AG09309 (cell line): Measurements from ENCODE around the gene BTBD7.

Source experiments
- DNase-seq: peaks from one replicate; pipeline ENCODE4 v3.0.0-alpha.2; 2010; ENCODE audit warnings: low read depth
- H3K4me3 ChIP-seq: 2 replicates; pipeline ENCODE4 v1.5.1; 2011; ENCODE audit warnings: mild to moderate bottlenecking, low read depth, low read length, moderate library complexity; ENCODE audit not compliant: control insufficient read depth
- TF ChIP-seq, protein P1 (sequence below): IDR thresholded peaks from 2 replicates; pipeline ENCODE4 v1.5.1; 2011; ENCODE audit warnings: mild to moderate bottlenecking, low read depth, low read length, inconsistent platforms; ENCODE audit not compliant: insufficient read depth, control insufficient read depth; ENCODE audit errors: missing control alignments

The BTBD7 gene

DNA sequence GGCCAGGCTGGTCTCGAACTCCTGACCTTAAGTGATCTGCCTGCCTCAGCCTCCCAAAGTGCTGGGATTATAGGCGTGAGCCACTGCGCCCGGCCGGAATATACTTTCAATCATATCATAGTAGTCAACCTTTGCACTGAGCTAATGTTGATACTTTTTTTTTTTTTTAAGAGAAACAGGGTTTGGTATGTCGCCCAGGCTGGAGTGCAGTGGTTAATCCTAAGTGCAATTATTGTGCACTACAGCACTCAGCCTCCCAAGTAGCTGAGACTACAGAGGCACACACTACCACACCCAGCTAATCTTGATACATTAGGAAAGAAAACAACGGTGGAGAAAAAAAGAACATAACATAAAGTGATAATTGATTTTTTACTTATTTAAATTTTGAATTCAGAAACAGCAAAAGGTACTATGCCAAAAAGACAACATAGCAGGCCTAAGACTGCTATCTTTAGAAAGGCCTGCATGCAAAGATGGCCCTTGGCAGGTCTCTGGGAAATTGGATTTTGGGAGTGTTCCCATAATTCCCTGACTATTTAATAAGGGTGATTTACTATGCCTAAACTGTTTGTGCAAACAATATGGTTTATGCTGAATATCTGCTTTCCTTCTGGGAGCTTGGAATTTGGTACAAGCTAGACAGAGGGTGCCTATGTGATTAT, 15.5 kb downstream of the BTBD7 start:
- no peak overlapping the region for H3K4me3 ChIP-seq
- TF ChIP-seq, protein P1, sequence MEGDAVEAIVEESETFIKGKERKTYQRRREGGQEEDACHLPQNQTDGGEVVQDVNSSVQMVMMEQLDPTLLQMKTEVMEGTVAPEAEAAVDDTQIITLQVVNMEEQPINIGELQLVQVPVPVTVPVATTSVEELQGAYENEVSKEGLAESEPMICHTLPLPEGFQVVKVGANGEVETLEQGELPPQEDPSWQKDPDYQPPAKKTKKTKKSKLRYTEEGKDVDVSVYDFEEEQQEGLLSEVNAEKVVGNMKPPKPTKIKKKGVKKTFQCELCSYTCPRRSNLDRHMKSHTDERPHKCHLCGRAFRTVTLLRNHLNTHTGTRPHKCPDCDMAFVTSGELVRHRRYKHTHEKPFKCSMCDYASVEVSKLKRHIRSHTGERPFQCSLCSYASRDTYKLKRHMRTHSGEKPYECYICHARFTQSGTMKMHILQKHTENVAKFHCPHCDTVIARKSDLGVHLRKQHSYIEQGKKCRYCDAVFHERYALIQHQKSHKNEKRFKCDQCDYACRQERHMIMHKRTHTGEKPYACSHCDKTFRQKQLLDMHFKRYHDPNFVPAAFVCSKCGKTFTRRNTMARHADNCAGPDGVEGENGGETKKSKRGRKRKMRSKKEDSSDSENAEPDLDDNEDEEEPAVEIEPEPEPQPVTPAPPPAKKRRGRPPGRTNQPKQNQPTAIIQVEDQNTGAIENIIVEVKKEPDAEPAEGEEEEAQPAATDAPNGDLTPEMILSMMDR = no peak
- no peak for DNase-seq

DNA sequence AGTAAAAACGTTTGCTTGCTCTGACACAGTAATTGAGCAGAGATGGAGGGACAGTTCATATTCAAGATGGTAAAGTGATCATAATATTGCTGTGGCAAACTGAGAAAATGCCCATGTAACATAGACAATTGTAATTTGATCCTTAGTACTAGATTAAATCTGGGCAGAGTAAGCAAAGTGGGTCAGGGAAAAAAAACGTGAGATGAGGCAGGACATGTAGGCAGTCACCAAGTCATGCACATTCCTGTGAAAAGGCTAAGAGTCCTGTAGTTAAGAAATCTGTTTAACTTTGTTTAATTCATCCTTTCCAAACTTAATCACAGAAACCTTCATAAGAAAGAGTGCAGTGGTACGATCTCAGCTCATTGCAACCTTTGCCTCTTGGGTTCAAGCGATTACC, 16.1 kb downstream of the BTBD7 start:
- TF ChIP-seq, protein P1 = no peak
- no peak for DNase-seq
- no peak overlapping the region for H3K4me3 ChIP-seq

DNA sequence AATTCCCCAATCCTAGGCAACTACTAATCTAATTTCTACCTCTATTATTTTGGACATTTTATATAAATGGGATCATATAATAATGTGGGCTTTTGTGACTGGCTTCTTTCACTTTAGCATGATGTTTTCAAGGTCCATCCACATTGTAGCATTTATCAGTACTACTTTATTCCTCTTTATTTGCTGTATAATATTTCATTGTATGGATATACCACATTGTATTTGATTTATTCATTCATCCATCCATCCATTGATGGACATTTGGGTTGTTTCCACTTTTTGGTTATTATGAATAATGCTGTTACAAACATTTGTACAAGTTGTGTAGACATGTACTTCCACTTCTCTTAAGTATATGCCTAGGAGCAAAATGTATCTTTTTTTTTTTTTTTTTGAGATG, 17.3 kb downstream of the BTBD7 start:
- no peak for DNase-seq
- TF ChIP-seq, protein P1 = no peak

DNA sequence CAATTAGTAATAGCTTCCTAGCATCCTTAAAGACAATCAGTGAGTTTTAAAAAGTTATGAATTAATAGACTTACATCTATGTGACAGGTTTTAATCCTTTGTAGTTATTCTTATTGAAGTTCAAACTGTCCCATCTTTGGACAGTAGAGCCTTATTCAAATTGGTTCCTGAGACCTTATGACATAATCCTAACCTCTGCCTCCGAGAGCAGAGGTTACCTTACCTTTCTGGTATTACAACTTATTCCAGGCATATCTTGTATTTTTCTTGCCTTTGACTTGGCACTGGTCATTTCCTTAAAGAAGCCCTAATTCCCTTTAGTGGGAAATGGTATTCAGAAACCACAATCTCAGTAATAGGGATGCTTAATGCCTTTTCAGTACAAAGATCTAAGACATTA, 21.8 kb downstream of the BTBD7 start:
- H3K4me3 ChIP-seq = no peak overlapping the region
- TF ChIP-seq, protein P1 = no peak
- DNase-seq = no peak

More for the DNA sequence above, 17.3 kb downstream of the BTBD7 start:
- H3K4me3 ChIP-seq = no peak overlapping the region

DNA sequence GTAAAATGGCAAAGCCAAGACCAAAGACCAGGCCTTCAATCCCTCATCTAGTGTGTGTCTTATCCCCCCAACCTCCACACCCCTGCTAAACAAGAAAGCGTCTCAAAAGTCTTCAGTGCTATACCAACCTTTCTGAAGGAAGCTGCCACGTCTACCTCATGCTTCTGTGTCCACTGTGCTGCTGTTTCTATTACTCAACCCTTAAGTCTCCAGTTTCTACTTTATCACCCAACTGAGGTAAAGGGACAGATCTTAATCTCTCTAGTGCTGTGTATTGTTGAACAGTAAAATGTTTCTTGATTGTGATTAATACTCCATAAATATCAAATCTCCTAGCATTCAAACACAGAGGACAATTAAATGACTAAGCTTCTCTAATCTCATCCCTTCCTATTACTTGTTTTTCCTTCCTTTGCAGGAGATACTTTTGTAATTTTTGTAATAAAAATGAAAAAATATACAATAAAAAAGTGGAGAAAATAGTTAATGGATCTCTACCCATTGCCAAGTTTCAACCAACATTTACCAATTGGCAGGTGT, 23.3 kb downstream of the BTBD7 start:
- DNase-seq = no peak
- no peak overlapping the region for H3K4me3 ChIP-seq
- TF ChIP-seq, protein P1 = no peak

DNA sequence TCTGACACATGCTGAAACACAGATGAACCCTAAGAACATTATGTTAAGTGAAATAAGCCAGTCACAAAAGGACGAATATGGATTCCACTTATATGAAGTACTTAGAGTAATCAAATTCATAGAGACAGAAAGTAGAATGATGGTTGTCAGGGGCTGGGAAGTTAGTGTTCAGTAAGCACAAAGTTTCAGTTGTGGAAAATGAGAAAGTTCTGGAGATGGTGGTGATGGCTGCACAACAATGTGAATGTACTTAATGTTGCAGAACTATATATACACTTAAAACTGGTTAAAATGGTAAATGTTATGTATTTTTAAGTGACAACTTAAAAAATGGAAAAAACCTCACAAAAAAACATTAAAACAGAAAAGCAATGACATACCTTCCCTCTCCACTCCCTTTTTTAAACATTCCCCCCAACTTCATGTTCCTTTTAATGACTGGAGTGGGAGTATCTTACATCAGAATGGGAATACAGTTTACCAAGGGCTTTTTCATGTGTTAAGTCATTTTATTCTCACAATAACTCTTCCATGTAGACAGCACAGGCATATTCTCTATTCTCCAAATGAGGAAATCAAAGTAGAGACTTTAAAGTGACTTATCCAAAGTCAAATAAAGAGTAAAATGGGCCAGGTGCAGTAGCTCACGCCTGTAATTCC, 24.0 kb downstream of the BTBD7 start:
- TF ChIP-seq, protein P1 = no peak
- H3K4me3 ChIP-seq = no peak overlapping the region
- no peak for DNase-seq
